Measurements from ENCODE around the gene CDC42EP3.

The CDC42EP3 gene

DNA sequence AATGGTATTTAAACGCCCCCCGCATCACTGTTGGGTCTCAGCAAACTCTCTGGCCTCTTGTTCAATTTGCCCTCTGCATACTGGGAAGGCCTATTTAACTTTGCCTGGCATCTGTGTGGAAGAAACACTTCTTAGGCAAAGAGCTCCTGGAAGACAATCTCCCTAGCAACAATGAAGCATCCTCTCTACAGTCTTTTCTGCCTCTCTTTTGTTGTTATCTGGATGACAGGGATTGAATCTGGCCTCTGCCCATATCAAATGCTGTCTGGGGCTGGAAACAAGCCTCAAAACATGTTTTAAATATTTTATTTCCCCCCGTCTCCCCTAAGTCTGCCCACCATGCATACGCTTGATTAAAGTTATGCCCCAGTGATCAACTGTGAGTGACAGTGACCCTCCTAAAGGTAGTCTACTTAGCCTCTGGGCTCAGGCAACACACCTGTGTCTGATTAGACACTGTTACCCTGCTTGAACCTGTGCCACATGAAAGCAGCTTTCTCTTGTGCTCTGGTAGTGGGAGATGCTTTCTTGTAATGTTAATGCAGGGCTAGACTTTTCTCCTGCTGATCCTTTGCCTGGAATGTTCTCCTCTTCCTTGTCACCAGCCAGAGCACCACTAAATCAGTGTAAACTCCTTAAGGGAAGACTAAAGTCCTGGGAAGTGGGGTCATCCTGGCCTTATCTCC lies 34.9 kb downstream of the CDC42EP3 start:
- no peak for DNase-seq (ENCODE audit: low read depth)

DNA sequence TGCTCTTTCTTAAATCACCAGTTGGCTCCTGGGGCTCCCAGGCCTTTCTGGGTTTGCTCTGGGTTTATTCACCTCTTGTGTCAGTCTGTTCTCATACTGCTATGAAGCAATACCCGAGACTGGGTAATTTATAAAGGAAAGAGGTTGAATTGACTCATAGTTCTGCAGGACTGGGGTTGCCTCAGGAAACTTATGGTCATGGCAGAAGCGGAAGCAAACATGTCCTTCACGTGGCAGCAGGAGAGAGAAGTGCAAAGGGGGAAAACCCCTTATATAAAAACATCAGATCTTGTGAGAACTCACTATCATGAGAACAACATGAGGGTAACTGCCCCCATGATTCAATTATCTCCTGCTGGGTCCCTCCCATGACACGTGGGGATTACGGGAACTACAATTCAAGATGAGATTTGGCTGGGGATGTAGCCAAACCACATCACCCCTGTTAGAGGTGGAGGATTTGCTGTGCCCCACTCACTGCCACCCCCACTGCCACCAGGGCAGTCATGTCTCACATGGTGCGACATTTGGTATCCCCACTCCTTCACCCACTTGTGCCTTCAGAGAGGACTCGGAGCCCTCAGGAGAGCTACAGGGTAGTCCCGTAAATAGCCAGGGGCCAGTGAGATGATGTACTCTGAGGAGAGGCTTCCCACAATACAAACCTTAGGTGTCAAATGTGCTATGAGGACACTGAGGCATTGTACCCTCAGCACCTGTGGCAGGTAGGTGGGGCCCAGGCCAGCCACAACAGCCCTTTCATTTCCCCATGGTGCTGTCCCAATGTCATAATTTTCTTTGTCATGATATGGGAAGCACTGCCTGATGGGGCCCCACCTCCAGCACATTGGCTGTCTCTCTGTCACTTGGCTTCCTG lies 35.7 kb downstream of the CDC42EP3 start:
- peak; percentile 98 for DNase-seq (ENCODE audit: low read depth)

DNA sequence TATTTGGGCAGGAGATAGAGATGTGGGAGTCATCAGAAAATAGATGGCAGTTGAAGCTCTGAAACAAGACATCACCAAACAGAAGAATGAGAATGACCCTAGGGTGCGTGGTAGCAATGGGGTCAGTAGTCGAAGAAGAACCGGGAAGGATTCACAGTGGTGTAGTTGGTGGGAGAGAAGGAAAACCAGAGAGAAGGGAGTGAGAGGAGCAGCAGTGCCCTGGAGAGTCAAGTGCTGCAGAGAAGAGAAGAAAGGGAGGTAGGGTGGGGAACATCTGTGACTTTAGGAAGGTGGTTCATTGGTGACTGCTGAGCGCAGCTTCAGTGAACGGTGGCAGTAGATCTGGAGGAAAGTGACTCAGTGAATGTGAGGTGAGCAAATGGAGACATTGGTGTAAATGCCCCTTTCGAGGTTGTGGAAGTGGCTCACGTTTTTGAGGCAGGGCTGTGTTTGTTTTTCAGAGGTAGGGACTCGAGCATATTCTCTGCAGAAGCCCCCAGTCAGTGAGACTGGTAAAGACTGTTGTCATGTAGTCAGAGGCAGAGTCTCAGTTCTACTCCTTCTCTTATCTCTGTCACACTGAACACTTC lies 36.4 kb downstream of the CDC42EP3 start:
- no peak for DNase-seq (ENCODE audit: low read depth)

DNA sequence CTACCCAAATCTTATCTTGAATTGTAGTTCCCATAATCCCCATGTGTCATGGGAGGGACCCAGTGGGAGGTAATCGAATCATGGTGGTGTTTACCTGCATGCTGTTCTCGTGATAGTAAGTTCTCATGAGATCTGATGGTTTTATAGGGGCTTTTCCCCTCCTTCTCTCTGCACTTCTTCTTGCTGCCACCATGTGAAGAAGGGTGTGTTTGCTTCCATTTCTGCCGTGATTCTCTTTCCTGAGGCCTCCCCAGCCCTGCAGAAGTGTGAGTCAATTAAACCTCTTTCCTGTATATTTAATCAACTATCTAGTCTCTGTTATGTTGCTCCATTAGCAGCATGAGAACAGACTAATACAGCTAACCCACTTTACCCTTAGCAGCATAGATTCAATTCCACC lies 37.6 kb downstream of the CDC42EP3 start:
- DNase-seq (ENCODE audit: low read depth) = no peak

DNA sequence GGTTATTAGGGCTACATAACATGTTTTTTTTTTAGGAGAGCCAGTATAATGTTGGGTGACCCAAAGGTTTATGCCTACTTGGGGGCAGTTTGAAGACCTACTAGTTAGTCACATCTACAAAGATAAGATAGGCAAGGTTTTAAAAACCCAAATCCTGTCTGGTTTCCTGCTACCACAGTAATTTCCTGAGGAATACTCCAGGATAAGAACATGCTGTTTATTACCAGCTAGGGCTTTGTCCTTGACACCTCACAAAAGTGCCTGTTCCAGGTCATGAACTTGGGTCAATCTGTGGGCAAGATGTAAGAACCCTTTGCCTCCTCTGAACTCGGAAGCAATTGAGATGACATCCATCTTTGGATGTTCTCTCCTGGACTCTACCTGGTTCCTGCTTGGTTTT lies 38.2 kb downstream of the CDC42EP3 start:
- peak; percentile 59 for DNase-seq (ENCODE audit: low read depth)

DNA sequence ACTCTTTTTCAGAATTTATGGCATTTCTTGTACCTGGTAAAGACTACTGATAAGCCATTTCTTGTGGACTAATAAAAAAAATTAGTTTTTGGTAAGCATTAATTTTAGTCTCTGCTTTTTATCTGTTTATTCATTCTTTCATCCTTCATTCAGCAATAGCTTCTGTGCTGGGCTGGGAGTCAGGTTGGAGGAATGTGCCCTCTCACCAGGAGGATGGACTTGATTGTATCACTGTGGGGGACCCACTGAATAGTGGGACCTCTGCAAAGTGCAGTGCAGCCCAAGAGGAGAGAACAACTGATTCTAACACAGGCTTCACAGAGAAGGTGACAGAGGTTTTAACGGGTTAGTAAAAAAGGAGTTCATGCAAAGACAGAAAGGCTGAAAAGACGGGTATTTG lies 39.1 kb downstream of the CDC42EP3 start:
- peak; percentile 48 for DNase-seq (ENCODE audit: low read depth)

DNA sequence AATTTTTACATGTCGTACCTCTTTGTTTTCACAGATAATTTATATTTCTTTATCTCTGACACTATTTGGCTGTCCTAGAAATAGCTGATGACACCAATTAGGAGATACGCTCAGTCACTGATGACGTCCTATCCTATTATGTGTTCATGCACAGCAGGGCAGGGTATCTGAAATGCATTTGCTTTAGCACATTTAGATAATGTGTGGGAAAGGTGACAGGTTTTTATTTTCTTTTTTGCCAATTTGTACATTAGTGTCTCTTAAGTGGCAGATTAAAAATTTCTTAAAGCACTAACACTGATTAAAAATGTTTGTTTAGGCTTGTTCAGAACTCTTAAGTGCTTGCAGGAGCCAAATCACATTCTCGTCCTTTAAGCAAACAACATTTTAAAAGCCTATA lies 39.7 kb downstream of the CDC42EP3 start:
- DNase-seq (ENCODE audit: low read depth) = no peak

DNA sequence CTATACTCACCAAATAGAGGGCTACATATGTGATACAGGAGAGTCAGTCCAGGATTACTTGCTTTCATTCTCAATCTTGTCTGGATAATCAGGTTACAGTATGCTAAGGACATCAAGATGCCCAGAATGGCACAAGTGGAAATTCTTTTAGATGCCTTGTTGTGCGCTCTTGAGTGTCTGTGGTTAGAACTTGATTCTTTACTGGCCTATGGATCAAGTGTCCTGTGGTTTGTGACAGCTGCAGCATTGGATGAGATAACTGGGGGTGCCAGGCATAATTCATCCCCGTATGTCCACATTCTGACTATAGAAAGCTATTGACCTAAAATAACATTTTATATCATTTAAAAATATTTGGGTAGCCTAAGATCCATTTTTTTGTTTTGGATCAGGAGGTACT lies 40.1 kb downstream of the CDC42EP3 start:
- DNase-seq (ENCODE audit: low read depth) = no peak

DNA sequence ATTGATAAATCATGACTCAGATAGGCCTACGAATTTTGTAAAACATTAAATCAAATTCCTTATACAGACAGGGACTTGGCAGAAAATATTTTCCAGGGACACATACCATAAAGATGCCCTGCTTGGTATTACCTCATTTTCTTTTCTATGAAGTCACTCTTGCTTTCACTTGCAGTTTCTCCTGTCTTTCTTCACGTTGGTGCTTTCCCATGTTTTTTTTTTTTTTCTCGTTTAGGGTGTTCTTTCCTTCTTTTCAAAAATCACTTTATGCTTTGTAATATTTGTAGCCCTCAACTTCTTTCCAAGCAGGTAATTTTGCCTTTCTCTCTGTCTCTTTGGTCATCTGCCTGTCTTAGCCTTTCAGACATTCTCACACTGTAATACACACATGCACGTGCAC lies 40.7 kb downstream of the CDC42EP3 start:
- DNase-seq (ENCODE audit: low read depth) = no peak

DNA sequence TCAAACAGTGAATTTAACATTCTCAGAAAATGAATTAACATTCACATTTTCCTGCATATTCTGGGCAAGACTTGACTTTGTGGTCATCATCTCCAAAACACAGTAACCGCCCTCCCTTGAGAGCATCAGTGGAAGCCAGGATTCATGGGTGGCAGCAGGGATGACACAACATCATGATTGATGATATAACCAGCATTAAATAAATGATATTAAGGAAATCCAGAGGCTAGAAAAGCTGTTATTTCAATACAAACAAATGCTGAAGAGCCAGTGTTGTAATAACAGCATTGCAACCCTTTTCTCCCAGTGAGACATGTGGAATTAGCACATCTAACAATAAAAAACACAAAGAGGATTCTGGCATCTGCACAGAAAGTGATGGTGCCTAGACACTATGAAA lies 41.1 kb downstream of the CDC42EP3 start:
- DNase-seq (ENCODE audit: low read depth) = peak; percentile 72

DNA sequence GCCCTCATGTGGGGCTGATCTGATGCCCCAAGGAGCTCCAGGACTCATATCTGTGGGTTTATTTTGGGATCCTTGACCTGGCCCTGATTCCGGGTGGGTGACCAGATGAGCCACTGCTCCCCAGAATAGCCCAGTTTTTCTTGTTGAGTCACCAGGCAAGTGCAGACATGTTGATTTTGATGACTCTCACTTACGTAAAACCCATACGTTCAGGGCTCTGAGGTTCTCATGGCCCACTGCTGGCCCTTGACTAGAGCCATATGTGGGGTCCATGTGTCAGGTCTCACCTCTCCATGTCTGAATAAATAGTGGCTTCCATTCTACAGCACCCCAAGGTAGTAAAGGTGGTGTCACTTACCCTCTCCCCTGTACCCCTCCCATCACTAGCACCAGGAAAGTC lies 41.9 kb downstream of the CDC42EP3 start:
- no peak for DNase-seq (ENCODE audit: low read depth)

DNA sequence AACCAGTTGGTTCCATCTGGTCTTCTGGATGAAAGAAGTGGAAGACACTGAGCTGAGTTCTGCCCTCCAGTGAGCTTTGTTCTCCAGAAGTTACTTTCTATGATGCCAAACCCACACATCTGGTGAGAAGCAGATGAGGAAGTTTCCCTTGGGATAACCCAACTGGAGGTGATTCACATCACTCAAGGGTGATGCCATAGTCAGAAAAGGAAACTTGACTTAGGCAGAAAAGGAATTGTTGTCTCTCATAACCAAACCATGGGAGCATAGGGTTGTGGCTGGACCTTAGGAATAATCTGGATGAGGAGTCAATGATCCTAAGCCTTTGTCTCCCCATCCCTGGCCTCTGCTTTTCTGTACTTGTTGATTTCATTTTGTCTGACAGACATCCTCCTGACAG lies 43.7 kb downstream of the CDC42EP3 start:
- no peak for DNase-seq (ENCODE audit: low read depth)

DNA sequence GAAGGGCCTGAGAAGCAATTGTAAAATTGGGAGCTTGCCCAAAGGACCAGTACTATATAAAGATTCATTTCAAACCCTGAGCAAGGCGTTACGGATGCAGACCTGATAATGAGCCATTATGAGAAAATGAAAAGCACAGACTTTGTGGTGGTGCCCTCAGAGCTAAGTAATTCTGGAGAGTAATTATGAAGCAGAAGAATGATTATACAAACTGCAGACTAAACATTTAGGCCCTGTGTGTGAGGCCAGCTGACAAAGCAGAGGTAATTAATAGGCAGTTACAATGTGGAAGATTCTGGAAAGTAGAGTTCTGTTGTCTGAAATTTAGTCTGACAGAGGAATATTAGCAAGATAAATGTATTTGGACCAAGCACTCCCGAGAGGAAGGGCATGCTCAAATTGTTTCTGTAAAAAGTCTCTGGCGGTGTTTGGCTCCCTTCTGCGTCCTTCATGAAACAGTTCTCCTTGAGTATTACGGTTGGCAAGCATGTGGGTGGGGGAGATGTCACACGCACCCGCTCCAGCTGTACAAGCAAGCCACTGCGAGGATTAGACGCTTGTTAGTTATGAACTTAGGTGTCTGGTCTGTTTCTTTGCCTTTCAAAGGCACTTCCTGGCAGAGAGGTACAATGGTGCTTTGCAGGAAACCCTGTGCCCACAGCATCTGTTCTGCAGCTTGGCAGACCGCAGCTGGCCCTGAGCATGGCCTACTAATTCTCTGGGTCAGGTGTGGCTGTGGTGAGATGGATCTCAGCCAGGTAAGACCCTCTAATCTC lies 45.5 kb downstream of the CDC42EP3 start:
- no peak for DNase-seq (ENCODE audit: low read depth)

DNA sequence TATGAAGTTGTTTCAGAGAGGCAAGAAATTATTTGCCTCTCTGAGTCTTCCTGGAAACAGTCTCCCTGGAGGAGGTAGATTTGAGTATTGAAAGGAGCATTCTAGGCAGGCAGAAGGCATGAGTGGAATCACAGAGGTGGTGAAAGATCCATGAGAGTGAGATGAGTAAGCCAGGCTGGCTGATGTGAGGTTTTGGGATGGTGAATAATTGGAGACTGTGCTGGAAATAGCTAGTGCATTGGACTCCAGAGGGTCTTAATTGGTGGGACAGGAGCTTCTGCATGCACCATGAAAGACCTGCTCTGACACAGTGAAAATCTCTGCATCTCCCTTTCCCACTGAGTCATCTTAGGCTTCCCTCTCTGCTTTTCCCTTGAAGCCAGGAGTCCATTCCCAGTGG lies 46.3 kb downstream of the CDC42EP3 start:
- peak; percentile 82 for DNase-seq (ENCODE audit: low read depth)

DNA sequence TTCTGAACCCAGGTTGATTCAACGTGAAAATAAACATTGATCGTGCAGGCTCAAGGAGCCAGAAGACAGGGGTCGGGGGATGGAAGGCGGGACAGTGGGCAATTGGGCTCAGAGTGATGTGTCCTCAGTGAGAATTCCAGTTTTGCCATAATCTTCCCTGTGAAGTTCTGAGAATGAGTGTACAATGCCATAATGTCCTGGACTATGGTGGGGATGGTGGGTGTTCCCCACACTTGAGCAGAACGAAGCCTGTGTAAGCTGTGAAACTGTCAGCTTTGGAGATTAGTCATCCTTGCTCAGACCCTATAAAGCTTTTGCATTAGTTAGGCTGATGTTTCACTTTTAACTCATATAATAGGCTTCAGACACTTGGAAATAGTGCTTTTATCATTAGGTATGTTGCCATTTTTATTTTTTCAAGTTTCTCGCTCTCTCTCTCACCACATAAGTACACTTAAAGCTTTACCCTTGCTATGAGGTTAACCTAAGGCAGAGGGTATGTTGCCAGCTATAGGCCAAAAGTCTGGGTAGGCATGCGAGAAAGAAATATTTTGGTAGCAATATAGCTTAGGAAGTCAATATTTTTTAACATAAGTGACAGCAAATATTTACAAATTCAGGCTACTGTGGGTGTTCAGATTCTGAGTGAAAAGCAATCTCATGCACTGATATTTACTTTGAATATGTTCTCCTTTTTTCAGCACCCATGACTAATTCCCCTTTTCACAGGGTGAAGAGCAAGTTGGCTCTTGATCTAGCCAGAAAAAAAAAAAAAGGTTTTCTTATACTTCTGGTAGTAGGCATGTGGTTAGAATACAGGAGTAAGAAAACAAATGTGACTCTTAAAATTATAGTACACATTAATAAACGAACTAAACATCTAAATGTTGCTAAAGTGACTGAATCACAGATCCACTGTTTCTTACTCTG lies 47.2 kb downstream of the CDC42EP3 start:
- no peak for DNase-seq (ENCODE audit: low read depth)

DNA sequence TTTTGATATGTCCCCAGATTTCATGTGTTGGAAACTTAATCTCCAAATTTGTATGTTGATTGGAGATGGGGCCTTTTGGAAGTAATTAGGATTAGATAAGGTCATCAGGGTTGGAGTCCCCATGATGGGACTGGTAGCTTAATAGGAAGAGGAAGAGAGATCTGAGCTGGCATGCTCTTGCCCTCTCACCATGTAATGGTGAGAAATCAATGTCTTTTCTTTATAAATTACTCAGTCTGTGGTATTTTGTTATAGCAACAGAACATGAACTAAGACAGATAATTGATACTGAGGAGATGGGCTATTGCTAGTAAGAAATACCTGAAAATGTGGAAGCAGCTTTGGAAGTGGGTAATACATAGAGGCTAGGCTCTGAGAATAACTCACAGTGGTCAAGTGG lies 48.0 kb downstream of the CDC42EP3 start:
- no peak for DNase-seq (ENCODE audit: low read depth)

DNA sequence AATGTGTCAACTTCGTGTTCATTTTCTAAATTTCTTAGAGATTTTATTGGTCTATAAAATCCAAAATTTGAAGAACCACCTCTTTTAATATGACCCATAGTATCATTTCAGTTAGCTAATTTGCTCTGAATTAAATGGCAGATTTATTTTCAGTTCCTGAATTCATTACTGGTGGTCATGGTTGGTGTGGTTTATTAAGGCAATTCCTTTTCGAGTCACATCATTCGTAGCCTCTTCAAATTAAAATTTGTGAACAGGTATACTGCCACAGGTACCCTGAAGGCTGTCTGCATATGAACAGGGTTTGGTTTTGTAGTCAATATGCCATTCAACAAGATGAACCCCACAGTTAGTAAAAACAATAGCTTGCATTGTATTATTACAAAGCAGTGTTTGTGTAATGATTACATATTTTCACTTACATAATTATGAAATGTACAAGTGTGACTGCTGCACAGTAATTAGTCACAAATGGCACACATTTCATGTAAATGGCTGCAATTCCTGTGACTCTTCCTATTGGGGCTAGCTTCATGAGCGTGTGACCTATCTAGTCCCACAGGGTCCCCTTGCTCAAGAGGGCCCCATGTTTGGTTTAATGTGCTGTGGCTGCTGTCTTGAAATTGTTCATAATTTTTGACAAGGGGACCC lies 48.9 kb downstream of the CDC42EP3 start:
- DNase-seq (ENCODE audit: low read depth) = no peak

DNA sequence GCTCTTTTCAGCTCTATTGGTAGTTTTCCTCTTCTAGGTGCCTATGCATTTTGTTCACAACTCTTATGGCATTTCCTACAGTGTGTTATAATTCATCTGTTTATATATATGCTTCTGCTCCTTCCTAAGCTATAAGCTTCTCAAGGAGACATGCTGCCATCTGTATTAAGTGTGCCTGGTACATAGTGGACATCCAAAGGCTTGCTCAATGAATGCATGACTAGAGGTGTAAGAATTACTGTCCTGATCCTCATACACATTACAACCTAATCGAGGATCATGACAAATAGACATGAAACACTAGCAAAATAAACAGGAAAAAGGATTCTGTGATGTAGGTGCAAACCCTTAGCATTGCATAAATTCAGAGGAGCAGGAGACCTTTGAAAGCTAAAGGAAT lies 50.2 kb downstream of the CDC42EP3 start:
- DNase-seq (ENCODE audit: low read depth) = peak; percentile 49

DNA sequence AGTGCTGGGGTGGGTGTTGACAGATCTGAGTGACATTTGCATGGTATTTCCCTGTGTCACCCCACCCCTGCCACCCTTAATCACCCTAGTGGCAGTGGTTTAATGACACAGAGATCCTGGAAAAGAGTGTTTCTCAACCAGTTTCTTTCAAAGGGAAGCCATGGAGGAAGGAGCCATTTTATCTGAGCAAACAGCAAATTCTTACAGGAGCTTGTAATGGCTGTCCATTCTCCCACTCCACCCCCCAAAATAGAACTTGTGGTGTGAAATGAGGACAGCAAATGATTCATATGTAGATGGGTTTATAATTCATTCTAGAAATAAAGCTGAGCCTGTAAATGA lies 51.5 kb downstream of the CDC42EP3 start:
- DNase-seq (ENCODE audit: low read depth) = no peak

DNA sequence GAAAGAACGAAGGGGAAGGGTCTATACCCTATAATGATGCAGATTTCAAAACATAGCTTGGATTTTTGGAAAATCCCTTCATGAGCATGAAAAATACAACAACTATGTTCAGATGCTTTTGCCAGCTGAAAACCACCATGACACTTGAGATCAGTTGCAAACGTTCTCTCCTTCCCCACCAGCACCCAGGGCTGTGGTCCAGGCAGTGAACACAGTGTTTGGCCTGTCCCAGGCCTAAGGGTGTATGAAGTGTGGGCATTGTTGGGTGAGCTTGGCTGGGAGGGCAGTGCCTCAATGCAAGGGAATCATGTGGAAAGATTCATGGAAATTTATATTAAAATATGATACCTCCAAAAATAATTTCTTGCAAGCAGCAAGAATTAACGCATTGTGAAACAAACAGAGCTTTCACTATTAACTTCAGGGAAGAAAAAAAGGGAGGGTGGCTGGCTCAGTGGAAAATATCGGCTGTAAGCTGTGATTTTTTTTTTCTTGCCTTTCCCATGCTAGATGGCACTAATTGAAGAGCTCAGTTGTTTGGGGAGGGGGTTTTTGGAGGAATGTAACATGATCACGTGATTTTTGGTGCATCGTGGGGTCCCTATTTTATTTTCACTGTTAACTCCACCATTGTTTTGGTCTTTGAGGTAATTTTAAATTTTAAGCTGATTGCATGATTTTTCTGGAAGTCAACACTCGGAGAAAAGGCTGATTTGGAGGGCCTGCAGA lies 52.0 kb downstream of the CDC42EP3 start:
- DNase-seq (ENCODE audit: low read depth) = no peak
